K562 (cell line): Measurements from ENCODE around the gene ARHGEF4. TPM values are rescaled to one million over a fixed set of nuclear protein-coding genes. Genes with fewer than 3 reads are reported as not detected.

ENCODE experiments used
- ATAC-seq: fragments of 200-7000 bp; cut with Tn5 transposase; 3 replicates; pipeline ENCODE4 v1.9.1; 2020; ENCODE audit warnings: moderate library complexity
- BruUV-seq: library from RNA; stranded (reverse); fragments of 400-500 nt; replicated peaks from 2 replicates; lab custom pipeline; 2021; lab: Mats Ljungman, UMichigan
- CTCF ChIA-PET: fragments of 300-600 bp; formaldehyde crosslinking; extraction: SDS; loops from one replicate; lab custom pipeline; 2021; ENCODE audit warnings: low intra/inter-chr PET ratio; lab: Yijun Ruan, JAX
- POLR2A ChIA-PET: fragments of 300-600, 350-650 bp; sonication (Branson Sonifier 250); formaldehyde crosslinking; extraction: SDS; loops from one replicate; lab custom pipeline; 2021; ENCODE audit warnings: antibody characterized with exemption, inconsistent platforms; lab: Yijun Ruan, JAX
- DNase-seq, 4 experiments: peaks; one replicate each; pipeline versions ENCODE4 v3.0.0 to v3.0.0-alpha.2; 2011 to 2018; ENCODE audit warnings: low spot score in 3 of 4, mixed read lengths in 3 of 4; ENCODE audit errors: extremely low read depth in 1 of 4
- FAIRE-seq: peaks from 2 replicates; lab custom pipeline; 2011; peaks lifted over from hg19 to GRCh38; lab: Jason Lieb, UNC
- H2AFZ ChIP-seq: 2 replicates; pipeline ENCODE4 v1.6.0; 2011; ENCODE audit warnings: low read depth, low read length, control low read depth, inconsistent platforms
- H3K27ac ChIP-seq: fragments of 200-600 bp; 3 replicates; pipeline ENCODE4 v1.8.0; 2011; ENCODE audit warnings: low read depth, mild to moderate bottlenecking, control low read depth, inconsistent platforms, low read length, moderate library complexity, mixed read lengths; ENCODE audit errors: extremely low read depth
- H3K27me3 ChIP-seq, 2 experiments: fragments of 300-600 bp in 1 of 2; 2 replicates in 1 of 2; 3 replicates in 1 of 2; pipeline versions ENCODE4 v1.6.0 to v1.8.0; 2011; ENCODE audit warnings: inconsistent platforms in 2 of 2, low read length in 2 of 2, mild to moderate bottlenecking in 1 of 2, mixed read lengths in 1 of 2, moderate library complexity in 1 of 2; ENCODE audit not compliant: control insufficient read depth in 2 of 2, insufficient read depth in 2 of 2
- H3K36me3 ChIP-seq: fragments of 300-600 bp; 3 replicates; pipeline ENCODE4 v1.8.0; 2011; ENCODE audit warnings: mild to moderate bottlenecking, low read length, inconsistent platforms; ENCODE audit not compliant: control insufficient read depth, insufficient read depth
- H3K4me1 ChIP-seq, 2 experiments: fragments of 200-600 bp in 1 of 2; replicated peaks in 1 of 2; 2 replicates in 1 of 2; 3 replicates in 1 of 2; pipeline versions ENCODE4 v1.5.1 to v1.8.0; 2011; ENCODE audit warnings: inconsistent platforms in 2 of 2, low read length in 2 of 2, mild to moderate bottlenecking in 1 of 2, mixed read lengths in 1 of 2, moderate library complexity in 1 of 2; ENCODE audit not compliant: control insufficient read depth in 2 of 2, insufficient read depth in 2 of 2
- H3K4me2 ChIP-seq: 2 replicates; pipeline ENCODE4 v1.6.1; 2011; ENCODE audit warnings: low read length, control low read depth, inconsistent platforms, mixed read lengths; ENCODE audit not compliant: insufficient read depth
- H3K4me3 ChIP-seq: fragments of 200-600 bp; sonication (generic), shearing (Covaris generic); 2 replicates; pipeline ENCODE4 v1.5.1; 2016; ENCODE audit warnings: control low read depth, inconsistent platforms
- H3K79me2 ChIP-seq: fragments of 200-600 bp; 3 replicates; pipeline ENCODE4 v1.8.0; 2011; ENCODE audit warnings: low read length, inconsistent platforms; ENCODE audit not compliant: control insufficient read depth, insufficient read depth
- H3K9ac ChIP-seq, 2 experiments: 2 replicates each; pipeline versions ENCODE4 v1.6.0 to v1.6.1; 2011; ENCODE audit warnings: low read depth in 2 of 2, low read length in 2 of 2, control low read depth in 1 of 2, inconsistent platforms in 1 of 2, mild to moderate bottlenecking in 1 of 2, mixed read lengths in 1 of 2; ENCODE audit not compliant: insufficient read depth in 1 of 2
- H3K9me1 ChIP-seq: one replicate; pipeline ENCODE4 v1.6.0; 2011; ENCODE audit warnings: inconsistent platforms, mild to moderate bottlenecking, low read length, moderate library complexity; ENCODE audit not compliant: control insufficient read depth, insufficient read depth
- H3K9me3 ChIP-seq: replicated peaks from 2 replicates; pipeline ENCODE4 v1.5.1; 2011; ENCODE audit warnings: low read depth, low read length, inconsistent platforms; ENCODE audit not compliant: control insufficient read depth, insufficient read depth
- H4K20me1 ChIP-seq: replicated peaks from 2 replicates; pipeline ENCODE4 v1.6.1; 2011; ENCODE audit warnings: low read length, inconsistent platforms, mixed read lengths; ENCODE audit not compliant: control insufficient read depth, insufficient read depth
- ETS1 ChIP-seq: conservative IDR thresholded peaks from 2 replicates; pipeline ENCODE4 v1.6.1; 2011; ENCODE audit warnings: low read depth, mild to moderate bottlenecking, low read length; ENCODE audit not compliant: control insufficient read depth
- HINFP ChIP-seq: fragments of 450-650 bp; conservative IDR thresholded peaks from 2 replicates; pipeline ENCODE4 v1.6.1; 2016; ENCODE audit warnings: missing genetic modification characterization, low read depth, mild to moderate bottlenecking, control low read depth, missing compliant biosample characterization
- MAFK ChIP-seq: IDR thresholded peaks from 2 replicates; pipeline ENCODE4 v1.6.1; 2011; ENCODE audit warnings: low read length, improper control_type of control experiment
- MAZ ChIP-seq, 2 experiments: fragments of 450-650 bp in 1 of 2; sonication (generic) in 1 of 2; formaldehyde crosslinking; IDR thresholded peaks in 1 of 2; conservative IDR thresholded peaks in 1 of 2; 2 replicates each; pipeline versions ENCODE4 v1.4.0 to v1.5.0; 2020; ENCODE audit warnings: mild to moderate bottlenecking in 1 of 2, missing genetic modification reagents in 1 of 2
- NFIC ChIP-seq: fragments of 450-650 bp; IDR thresholded peaks from 2 replicates; pipeline ENCODE4 v1.6.1; 2017; ENCODE audit warnings: mild to moderate bottlenecking, inconsistent platforms
- SMARCA5 ChIP-seq: fragments of 450-650 bp; IDR thresholded peaks from 2 replicates; pipeline ENCODE4 v1.6.1; 2016
- ZNF143 ChIP-seq: sonication (generic); formaldehyde crosslinking; IDR thresholded peaks from 2 replicates; pipeline ENCODE4 v1.9.0; 2022; ENCODE audit warnings: mild to moderate bottlenecking, missing genetic modification reagents
- WGBS: fragments of 100-300 bp; shearing (Covaris generic); methylation state at CpG from one replicate; pipeline ENCODE4 v1.1.6; 2016; ENCODE audit warnings: low coverage, mixed read lengths; ENCODE audit not compliant: insufficient coverage; ENCODE audit errors: missing lambda C conversion rate; 5-methylcytosine and 5-hydroxymethylcytosine counted together
- in situ Hi-C: fragments of 300-500 bp; cut with MboI; formaldehyde crosslinking; loops from 4 replicates; pipeline ENCODE4 v1.15.0; 2018; ENCODE audit warnings: inconsistent platforms, mixed read lengths
- intact Hi-C: fragments of 100-400 bp; cut with micrococcal nuclease; formaldehyde crosslinking; loops from 2 replicates; pipeline ENCODE4 v1.14.2; 2022
- polyA plus RNA-seq, 8 experiments: library from polyadenylated mRNA; depleted of rRNA in 4 of 8; stranded (reverse) in 5 of 8; unstranded in 3 of 8; fragments of >200 nt; fragmentation: Nextera tagmentation in 2 of 8; fragmentation: Illumina TruSeq in 1 of 8; extraction: Ambion mirVana in 2 of 8; extraction: Trizol in 1 of 8; gene quantifications; 2 replicates each; pipeline versions ENCODE4 v1.2.1 to v1.2.3, GENCODE V29; 2011 to 2014; ENCODE audit warnings: inconsistent platforms in 1 of 8, missing spikeins in 1 of 8
- total RNA-seq, 7 experiments: library from RNA; depleted of rRNA in 6 of 7; stranded (reverse); fragments of >200 nt in 6 of 7; fragmentation: Illumina TruSeq in 2 of 7; extraction: Trizol in 2 of 7; gene quantifications; 2 replicates each; pipeline versions ENCODE4 v1.2.1 to v1.2.3, GENCODE V29; 2011 to 2021; ENCODE audit warnings: low replicate concordance in 1 of 7
- TF ChIP-seq, protein P1 (sequence below): fragments of 250-450 bp; sonication (Bioruptor Pico); IDR thresholded peaks from 2 replicates; pipeline ENCODE4 v1.6.1; 2021; ENCODE audit warnings: mild to moderate bottlenecking
- TF ChIP-seq, protein P2 (sequence below): fragments of 250-450 bp; sonication (Bioruptor Pico); IDR thresholded peaks from 2 replicates; pipeline ENCODE4 v1.4.0; 2020
- TF ChIP-seq, protein P3 (sequence below): fragments of 250-450 bp; sonication (Bioruptor Pico); IDR thresholded peaks from 2 replicates; pipeline ENCODE4 v1.5.0; 2021; ENCODE audit warnings: mild to moderate bottlenecking, moderate library complexity

ARHGEF4 gene
- total and polyA plus RNA-seq, 9 of the 15 experiments (the other 6 are each of a cell fraction or from before 2014, with no cell fraction given) = not detected

DNA sequence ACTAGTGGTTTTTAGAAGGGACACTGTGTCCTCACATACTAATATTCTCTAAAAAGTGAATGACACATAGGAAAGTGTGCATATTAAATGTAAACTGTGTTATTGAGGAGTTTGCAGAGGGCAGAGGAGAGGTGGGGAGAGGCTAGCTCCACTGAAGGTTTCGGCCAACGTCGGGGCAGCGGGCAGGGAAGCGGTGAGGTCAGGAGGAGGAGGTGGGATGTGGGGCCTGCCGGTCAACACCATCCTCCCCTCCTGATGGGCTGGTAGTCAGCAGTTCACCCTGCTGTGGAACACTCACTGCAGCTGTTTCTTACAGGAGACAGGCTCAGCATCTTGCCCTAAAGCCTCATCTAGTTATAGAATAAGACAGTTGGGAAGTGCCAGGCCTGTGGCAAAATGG, 74.2 kb downstream of the ARHGEF4 start:
- H2AFZ ChIP-seq = no peak overlapping the region
- no peaks in the 10 kb centered on the region for H3K36me3 ChIP-seq
- 0% methylated on average over 6 of the region's 6 CpGs for WGBS
- H3K9me1 ChIP-seq = peaks cover 2% of the 10 kb centered on the region
- no peaks in the 10 kb centered on the region for H3K79me2 ChIP-seq
- no peak for DNase-seq
- H3K9me3 ChIP-seq = no peaks in the 10 kb centered on the region
- 0 out of 2 replicates have a peak, but pooled peaks cover 8% of the 10 kb centered on the region for H4K20me1 ChIP-seq
- in situ Hi-C loops = no loop called here
- intact Hi-C loops = no loop called here
- no peak overlapping the region for H3K4me2 ChIP-seq
- H3K9ac ChIP-seq = no peak overlapping the region
- no peak for FAIRE-seq
- CTCF ChIA-PET = no interaction called here
- BruUV-seq = no TSS peak
- H3K4me3 ChIP-seq = no peak overlapping the region
- no peak overlapping the region for H3K27ac ChIP-seq
- POLR2A ChIA-PET = no interaction called here
- H3K4me1 ChIP-seq = no peaks in the 10 kb centered on the region
- ATAC-seq = no peak
- peaks cover 21 to 48% of the 10 kb centered on the region in 2 experiments; a peak in 4 of 5 replicates for H3K27me3 ChIP-seq
- TF ChIP-seq, protein P1, sequence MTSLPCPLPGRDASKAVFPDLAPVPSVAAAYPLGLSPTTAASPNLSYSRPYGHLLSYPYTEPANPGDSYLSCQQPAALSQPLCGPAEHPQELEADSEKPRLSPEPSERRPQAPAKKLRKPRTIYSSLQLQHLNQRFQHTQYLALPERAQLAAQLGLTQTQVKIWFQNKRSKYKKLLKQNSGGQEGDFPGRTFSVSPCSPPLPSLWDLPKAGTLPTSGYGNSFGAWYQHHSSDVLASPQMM (CRISPR knock-in tag) = no peak
- no peak for TF ChIP-seq HINFP (tag)
- TF ChIP-seq, protein P2, sequence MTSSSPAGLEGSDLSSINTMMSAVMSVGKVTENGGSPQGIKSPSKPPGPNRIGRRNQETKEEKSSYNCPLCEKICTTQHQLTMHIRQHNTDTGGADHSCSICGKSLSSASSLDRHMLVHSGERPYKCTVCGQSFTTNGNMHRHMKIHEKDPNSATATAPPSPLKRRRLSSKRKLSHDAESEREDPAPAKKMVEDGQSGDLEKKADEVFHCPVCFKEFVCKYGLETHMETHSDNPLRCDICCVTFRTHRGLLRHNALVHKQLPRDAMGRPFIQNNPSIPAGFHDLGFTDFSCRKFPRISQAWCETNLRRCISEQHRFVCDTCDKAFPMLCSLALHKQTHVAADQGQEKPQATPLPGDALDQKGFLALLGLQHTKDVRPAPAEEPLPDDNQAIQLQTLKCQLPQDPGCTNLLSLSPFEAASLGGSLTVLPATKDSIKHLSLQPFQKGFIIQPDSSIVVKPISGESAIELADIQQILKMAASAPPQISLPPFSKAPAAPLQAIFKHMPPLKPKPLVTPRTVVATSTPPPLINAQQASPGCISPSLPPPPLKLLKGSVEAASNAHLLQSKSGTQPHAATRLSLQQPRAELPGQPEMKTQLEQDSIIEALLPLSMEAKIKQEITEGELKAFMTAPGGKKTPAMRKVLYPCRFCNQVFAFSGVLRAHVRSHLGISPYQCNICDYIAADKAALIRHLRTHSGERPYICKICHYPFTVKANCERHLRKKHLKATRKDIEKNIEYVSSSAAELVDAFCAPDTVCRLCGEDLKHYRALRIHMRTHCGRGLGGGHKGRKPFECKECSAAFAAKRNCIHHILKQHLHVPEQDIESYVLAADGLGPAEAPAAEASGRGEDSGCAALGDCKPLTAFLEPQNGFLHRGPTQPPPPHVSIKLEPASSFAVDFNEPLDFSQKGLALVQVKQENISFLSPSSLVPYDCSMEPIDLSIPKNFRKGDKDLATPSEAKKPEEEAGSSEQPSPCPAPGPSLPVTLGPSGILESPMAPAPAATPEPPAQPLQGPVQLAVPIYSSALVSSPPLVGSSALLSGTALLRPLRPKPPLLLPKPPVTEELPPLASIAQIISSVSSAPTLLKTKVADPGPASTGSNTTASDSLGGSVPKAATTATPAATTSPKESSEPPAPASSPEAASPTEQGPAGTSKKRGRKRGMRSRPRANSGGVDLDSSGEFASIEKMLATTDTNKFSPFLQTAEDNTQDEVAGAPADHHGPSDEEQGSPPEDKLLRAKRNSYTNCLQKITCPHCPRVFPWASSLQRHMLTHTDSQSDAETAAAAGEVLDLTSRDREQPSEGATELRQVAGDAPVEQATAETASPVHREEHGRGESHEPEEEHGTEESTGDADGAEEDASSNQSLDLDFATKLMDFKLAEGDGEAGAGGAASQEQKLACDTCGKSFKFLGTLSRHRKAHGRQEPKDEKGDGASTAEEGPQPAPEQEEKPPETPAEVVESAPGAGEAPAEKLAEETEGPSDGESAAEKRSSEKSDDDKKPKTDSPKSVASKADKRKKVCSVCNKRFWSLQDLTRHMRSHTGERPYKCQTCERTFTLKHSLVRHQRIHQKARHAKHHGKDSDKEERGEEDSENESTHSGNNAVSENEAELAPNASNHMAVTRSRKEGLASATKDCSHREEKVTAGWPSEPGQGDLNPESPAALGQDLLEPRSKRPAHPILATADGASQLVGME (CRISPR knock-in tag) = no peak
- TF ChIP-seq, protein P3, sequence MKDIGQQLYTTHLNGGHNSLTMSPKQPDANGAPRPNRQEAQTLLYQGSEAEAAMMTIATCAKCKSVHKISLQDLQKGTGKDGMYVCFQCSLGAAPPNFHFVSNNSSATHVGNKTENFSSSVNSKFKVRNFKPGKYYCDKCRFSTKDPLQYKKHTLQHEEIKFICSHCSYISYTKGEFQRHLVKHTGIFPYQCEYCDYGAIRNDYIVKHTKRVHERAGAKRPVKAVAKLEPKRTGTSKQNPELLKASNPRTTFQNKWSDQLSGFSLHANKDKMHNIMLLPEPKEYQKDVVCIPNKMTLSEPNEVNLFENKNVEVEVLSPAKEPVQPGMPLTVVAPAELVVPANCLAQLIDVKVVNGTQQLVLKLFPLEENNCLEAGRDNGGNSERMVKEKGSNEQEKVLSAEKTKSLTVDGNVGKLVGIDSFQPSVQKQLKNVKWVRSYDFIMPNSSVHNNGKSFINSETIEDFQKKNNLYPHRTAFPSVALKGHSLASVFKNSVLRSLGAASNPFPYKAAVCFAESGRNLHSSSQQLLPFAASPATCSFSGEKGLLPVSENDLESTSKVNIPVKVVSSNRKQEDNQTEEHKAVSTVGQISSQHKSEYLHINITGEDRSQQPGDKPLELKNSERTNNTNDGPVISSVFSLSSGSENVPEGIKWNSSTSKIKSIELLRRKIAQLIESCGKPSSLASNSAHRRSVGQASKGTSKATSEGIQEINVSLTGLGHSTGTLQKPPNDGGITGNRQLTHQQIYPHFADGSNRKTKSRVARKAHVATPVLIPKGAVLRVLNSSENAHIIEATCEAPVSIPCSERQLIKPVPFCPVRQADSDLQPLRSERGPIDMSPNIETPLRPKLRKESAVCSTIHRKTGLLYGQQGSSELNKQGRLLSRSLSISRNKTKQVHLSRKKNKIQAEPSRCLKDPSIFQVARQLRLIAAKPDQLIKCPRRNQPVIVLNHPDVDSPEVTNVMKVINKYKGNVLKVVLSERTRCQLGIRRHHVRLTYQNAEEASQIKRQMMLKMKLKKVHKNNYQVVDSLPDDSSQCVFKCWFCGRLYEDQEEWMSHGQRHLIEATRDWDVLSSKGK = no peak
- TF ChIP-seq MAFK = no peak
- no peak for TF ChIP-seq MAZ (CRISPR knock-in tag; conservative IDR thresholded peaks at IDR 0.05 in 1 of 2, IDR thresholded peaks at IDR 0.05 in 1 of 2)
- no peak for TF ChIP-seq ETS1
- TF ChIP-seq SMARCA5 = no peak
- no peak for TF ChIP-seq NFIC
- TF ChIP-seq ZNF143 = no peak
